H1 (cell line): Measurements from ENCODE around the gene TRPC1. TPM values are rescaled to one million over a fixed set of nuclear protein-coding genes. Genes with fewer than 3 reads are reported as not detected.

Experiments used
- CTCF ChIA-PET: fragments of 300-600 bp; sonication (Branson Sonifier 250); formaldehyde crosslinking; loops from one replicate; lab custom pipeline; 2021; ENCODE audit not compliant: partially characterized antibody; lab: Charles Lee
- POLR2A ChIA-PET: fragments of 300-600 bp; sonication (Branson Sonifier 250); formaldehyde crosslinking; loops from one replicate; lab custom pipeline; 2021; ENCODE audit warnings: inconsistent platforms; ENCODE audit not compliant: partially characterized antibody; lab: Charles Lee
- DNase-seq, 2 experiments: peaks; one replicate each; pipeline versions ENCODE4 v3.0.0 to v3.0.0-alpha.2; 2010 to 2022; ENCODE audit warnings: low spot score in 2 of 2, low read depth in 1 of 2, mixed read lengths in 1 of 2
- FAIRE-seq: peaks from 2 replicates; lab custom pipeline; 2011; peaks lifted over from hg19 to GRCh38; lab: Jason Lieb, UNC
- H2AFZ ChIP-seq: 2 replicates; pipeline ENCODE4 v1.8.1; 2012; ENCODE audit warnings: low read length, inconsistent platforms
- H2AK5ac ChIP-seq: 2 replicates; pipeline ENCODE4 v1.6.1; 2013; ENCODE audit warnings: low read depth, low read length
- H2BK120ac ChIP-seq: replicated peaks from 2 replicates; pipeline ENCODE3; 2013; ENCODE audit warnings: low read depth, low read length, inconsistent platforms
- H2BK12ac ChIP-seq: 2 replicates; pipeline ENCODE4 v1.6.1; 2013; ENCODE audit warnings: low read depth, low read length
- H2BK15ac ChIP-seq: 2 replicates; pipeline ENCODE4 v1.6.1; 2013; ENCODE audit warnings: low read length
- H2BK20ac ChIP-seq: 2 replicates; pipeline ENCODE4 v1.6.1; 2013; ENCODE audit warnings: low read length
- H2BK5ac ChIP-seq: 2 replicates; pipeline ENCODE4 v1.6.1; 2013; ENCODE audit warnings: low read depth, low read length
- H3K14ac ChIP-seq: 2 replicates; pipeline ENCODE4 v1.6.1; 2013; ENCODE audit warnings: inconsistent platforms; ENCODE audit not compliant: insufficient read length
- H3K18ac ChIP-seq: 2 replicates; pipeline ENCODE4 v1.6.1; 2013; ENCODE audit warnings: low read length; ENCODE audit errors: extremely low read depth
- H3K23ac ChIP-seq: 2 replicates; pipeline ENCODE4 v1.6.1; 2013; ENCODE audit warnings: inconsistent platforms; ENCODE audit not compliant: insufficient read length
- H3K23me2 ChIP-seq: 2 replicates; pipeline ENCODE4 v1.6.1; 2013; ENCODE audit warnings: low read depth, low read length
- H3K27ac ChIP-seq: 2 replicates; pipeline ENCODE4 v1.6.1; 2011; ENCODE audit warnings: low read depth, low read length, inconsistent platforms
- H3K27me3 ChIP-seq, 4 experiments: replicated peaks in 1 of 4; 1 replicate in 1 of 4; 2 replicates in 3 of 4; pipeline versions ENCODE4 v1.6.1 to v1.8.1; 2011 to 2013; ENCODE audit warnings: low read length in 3 of 4, mild to moderate bottlenecking in 3 of 4, inconsistent platforms in 2 of 4, mixed read lengths in 2 of 4, moderate library complexity in 1 of 4; ENCODE audit not compliant: control insufficient read depth in 3 of 4, insufficient read depth in 3 of 4; ENCODE audit errors: extremely low read depth in 1 of 4
- H3K36me3 ChIP-seq, 4 experiments: 2 replicates each; pipeline versions ENCODE4 v1.6.1 to v1.8.1; 2011 to 2013; ENCODE audit warnings: mild to moderate bottlenecking in 4 of 4, low read length in 3 of 4, moderate library complexity in 2 of 4, control low read depth in 1 of 4, inconsistent platforms in 1 of 4; ENCODE audit not compliant: insufficient read depth in 4 of 4, control insufficient read depth in 2 of 4
- H3K4ac ChIP-seq: replicated peaks from 2 replicates; pipeline ENCODE3; 2013; ENCODE audit warnings: low read length, low read depth, mixed read lengths, inconsistent platforms; ENCODE audit not compliant: insufficient read length
- H3K4me1 ChIP-seq, 4 experiments: replicated peaks in 1 of 4; 1 replicate in 1 of 4; 2 replicates in 3 of 4; pipeline versions ENCODE4 v1.6.1 to v1.8.1; 2011 to 2013; ENCODE audit warnings: low read length in 3 of 4, inconsistent platforms in 2 of 4, mixed read lengths in 1 of 4; ENCODE audit not compliant: insufficient read depth in 4 of 4, control insufficient read depth in 3 of 4
- H3K4me2 ChIP-seq, 2 experiments: 2 replicates each; pipeline versions ENCODE4 v1.6.1 to v1.8.1; 2011 to 2013; ENCODE audit warnings: low read depth in 2 of 2, low read length in 2 of 2, control low read depth in 1 of 2, inconsistent platforms in 1 of 2, mild to moderate bottlenecking in 1 of 2; ENCODE audit not compliant: insufficient read depth in 1 of 2
- H3K4me3 ChIP-seq, 4 experiments: fragments of 200-600, 300-600 bp in 1 of 4; sonication (generic), shearing (Covaris generic), sonication (Bioruptor Twin) in 1 of 4; 2 replicates each; pipeline versions ENCODE4 v1.5.1 to v1.8.1; 2011 to 2016; ENCODE audit warnings: low read length in 4 of 4, low read depth in 3 of 4, control low read depth in 2 of 4, inconsistent platforms in 2 of 4, mild to moderate bottlenecking in 2 of 4, mixed read lengths in 1 of 4, moderate library complexity in 1 of 4; ENCODE audit not compliant: insufficient read depth in 2 of 4; ENCODE audit errors: extremely low read depth in 1 of 4
- H3K56ac ChIP-seq: replicated peaks from 2 replicates; pipeline ENCODE3; 2013; ENCODE audit warnings: low read depth, mild to moderate bottlenecking, mixed read lengths, low read length, inconsistent platforms; ENCODE audit not compliant: insufficient read length
- H3K79me1 ChIP-seq: 2 replicates; pipeline ENCODE4 v1.6.1; 2013; ENCODE audit warnings: low read depth, low read length, control low read depth
- H3K79me2 ChIP-seq, 2 experiments: 2 replicates each; pipeline versions ENCODE4 v1.6.1 to v1.8.1; 2012 to 2013; ENCODE audit warnings: low read length in 2 of 2, mild to moderate bottlenecking in 2 of 2, inconsistent platforms in 1 of 2; ENCODE audit not compliant: insufficient read depth in 2 of 2, control insufficient read depth in 1 of 2
- H3K9ac ChIP-seq, 4 experiments: replicated peaks in 1 of 4; 1 replicate in 1 of 4; 2 replicates in 3 of 4; pipeline versions ENCODE4 v1.6.1 to v1.8.1; 2011 to 2013; ENCODE audit warnings: low read depth in 3 of 4, low read length in 3 of 4, control low read depth in 2 of 4, mild to moderate bottlenecking in 2 of 4, moderate library complexity in 2 of 4, inconsistent platforms in 1 of 4; ENCODE audit errors: extremely low read depth in 1 of 4
- H3K9me3 ChIP-seq, 2 experiments: 2 replicates each; pipeline versions ENCODE4 v1.6.1 to v1.8.1; 2012 to 2013; ENCODE audit warnings: mild to moderate bottlenecking in 2 of 2, moderate library complexity in 2 of 2, control low read depth in 1 of 2, inconsistent platforms in 1 of 2, low read depth in 1 of 2, low read length in 1 of 2, mixed read lengths in 1 of 2; ENCODE audit not compliant: insufficient read depth in 2 of 2
- H4K20me1 ChIP-seq, 2 experiments: replicated peaks in 1 of 2; 2 replicates each; pipeline versions ENCODE3 to v1.8.1; 2011 to 2013; ENCODE audit warnings: inconsistent platforms in 2 of 2, low read length in 2 of 2, mild to moderate bottlenecking in 1 of 2; ENCODE audit not compliant: insufficient read depth in 2 of 2, control insufficient read depth in 1 of 2
- H4K5ac ChIP-seq: 2 replicates; pipeline ENCODE4 v1.6.1; 2013; ENCODE audit warnings: low read length, low read depth, mixed read lengths, inconsistent platforms; ENCODE audit not compliant: insufficient read length
- H4K8ac ChIP-seq: 2 replicates; pipeline ENCODE4 v1.8.0; 2013; ENCODE audit warnings: mild to moderate bottlenecking, moderate library complexity, low read length, inconsistent platforms; ENCODE audit not compliant: insufficient read depth; ENCODE audit errors: extremely low read depth
- H4K91ac ChIP-seq: replicated peaks from 2 replicates; pipeline ENCODE3; 2013; ENCODE audit warnings: low read length, mixed read lengths, inconsistent platforms; ENCODE audit not compliant: insufficient read length
- EP300 ChIP-seq, 2 experiments: IDR thresholded peaks; 1 replicate in 1 of 2; 2 replicates in 1 of 2; pipeline ENCODE4 v1.6.1; 2011 to 2012; ENCODE audit warnings: low read depth in 2 of 2, low read length in 2 of 2, mild to moderate bottlenecking in 2 of 2, borderline replicate concordance in 1 of 2, inconsistent platforms in 1 of 2, moderate library complexity in 1 of 2
- HDAC2 ChIP-seq, 2 experiments: fragments of 300-600 bp in 1 of 2; sonication (generic) in 1 of 2; IDR thresholded peaks; 2 replicates each; pipeline ENCODE4 v1.6.1; 2011 to 2012; ENCODE audit warnings: low read depth in 2 of 2, low read length in 2 of 2, mild to moderate bottlenecking in 2 of 2, moderate library complexity in 2 of 2, borderline replicate concordance in 1 of 2, inconsistent platforms in 1 of 2
- TAF1 ChIP-seq: IDR thresholded peaks from 2 replicates; pipeline ENCODE4 v1.6.1; 2011; ENCODE audit warnings: mild to moderate bottlenecking, low read depth, low read length
- WGBS, 2 experiments: shearing (Covaris generic) in 1 of 2; methylation state at CpG; one replicate each; pipeline versions ENCODE4 v1.1.6 to v1.1.7; 2013 to 2015; ENCODE audit warnings: low lambda C conversion rate in 2 of 2, mixed read lengths in 2 of 2, inconsistent platforms in 1 of 2, low coverage in 1 of 2, missing lambda C conversion rate in 1 of 2; ENCODE audit not compliant: insufficient replicate concordance in 2 of 2, insufficient coverage in 1 of 2, insufficient read length in 1 of 2; ENCODE audit errors: extremely low coverage in 1 of 2, missing lambda C conversion rate in 1 of 2; 5-methylcytosine and 5-hydroxymethylcytosine counted together
- polyA plus RNA-seq, 7 experiments: library from polyadenylated mRNA; depleted of rRNA in 3 of 7; stranded (reverse) in 5 of 7; unstranded in 2 of 7; fragments of >200 nt in 5 of 7; fragments of 200-250 nt in 2 of 7; gene quantifications; 1 replicate in 5 of 7; 2 replicates in 1 of 7; 4 replicates in 1 of 7; pipeline versions ENCODE4 v1.2.1 to v1.2.3, GENCODE V29; 2011 to 2013; ENCODE audit warnings: missing spikeins in 2 of 7, mixed read lengths in 2 of 7
- total RNA-seq: library from RNA; stranded (reverse); fragmentation: NEBNext Ultra II Directional; extraction: Animal tissue kit (Norgen Biotek cat#: 25700); gene quantifications from 2 replicates; pipeline ENCODE4 v1.2.1, GENCODE V29; 2021

The TRPC1 gene
- total and polyA plus RNA-seq, 2 of the 8 experiments (the other 6 are each of a cell fraction or from before 2014, with no cell fraction given): 22.6 to 23.1 TPM

GRCh38 chr3:142716102-142716501 is 7.7 kb upstream of the TRPC1 start:
- Histone ChIP-seq H3K79me1 (no peaks in the 10 kb centered on the region), H2BK20ac (no peak overlapping the region), H3K14ac (no peak overlapping the region), H2BK5ac (no peak overlapping the region), H4K5ac (no peak overlapping the region), H3K4me1 (no peaks in the 10 kb centered on the region), H4K91ac (no peak overlapping the region), H3K27ac (no peak overlapping the region), H2AFZ (no peak overlapping the region), H3K9me3 (no peaks in the 10 kb centered on the region), H3K9ac (no peak overlapping the region), H3K23ac (no peak overlapping the region), H2BK120ac (no peak overlapping the region), H2AK5ac (no peak overlapping the region), H2BK12ac (no peak overlapping the region), H3K4me2 (no peak overlapping the region), H3K56ac (no peak overlapping the region), H3K27me3 (no peaks in the 10 kb centered on the region), H3K36me3 (no peaks in the 10 kb centered on the region; a peak in 1 of 8 replicates), H3K18ac (no peak overlapping the region), H3K4me3 (no peak overlapping the region), H3K79me2 (no peaks in the 10 kb centered on the region), H4K20me1 (no peaks in the 10 kb centered on the region), H4K8ac (no peak overlapping the region), H2BK15ac (no peak overlapping the region), H3K23me2 (no peaks in the 10 kb centered on the region), H3K4ac (no peak overlapping the region)
- no peak for DNase-seq
- ChIA-PET CTCF (no interaction called here), POLR2A (no interaction called here)
- TF ChIP-seq TAF1 (no peak), EP300 (IDR thresholded peaks at IDR 0.05; ENCODE audit: borderline replicate concordance in 1 of 2, low read depth in 2 of 2, low read length in 2 of 2) (no peak), HDAC2 (IDR thresholded peaks at IDR 0.05; ENCODE audit: borderline replicate concordance in 1 of 2, low read depth in 2 of 2, low read length in 2 of 2) (no peak)
- 90% methylated on average over 4 of the region's 4 CpGs; no CpG with 5 or more reads in 1 of the 2 experiments for WGBS, 2 experiments
- no peak for FAIRE-seq
